NCI-H2081 treated with DMSO at 0.1 percent for 48 hours (cell line): ENCODE measurements around the gene TLX1.

Experiments used
- DNase-seq: peaks from one replicate; lab custom pipeline; 2025; lab: John Stamatoyannopoulos, UW

The TLX1 gene

DNA sequence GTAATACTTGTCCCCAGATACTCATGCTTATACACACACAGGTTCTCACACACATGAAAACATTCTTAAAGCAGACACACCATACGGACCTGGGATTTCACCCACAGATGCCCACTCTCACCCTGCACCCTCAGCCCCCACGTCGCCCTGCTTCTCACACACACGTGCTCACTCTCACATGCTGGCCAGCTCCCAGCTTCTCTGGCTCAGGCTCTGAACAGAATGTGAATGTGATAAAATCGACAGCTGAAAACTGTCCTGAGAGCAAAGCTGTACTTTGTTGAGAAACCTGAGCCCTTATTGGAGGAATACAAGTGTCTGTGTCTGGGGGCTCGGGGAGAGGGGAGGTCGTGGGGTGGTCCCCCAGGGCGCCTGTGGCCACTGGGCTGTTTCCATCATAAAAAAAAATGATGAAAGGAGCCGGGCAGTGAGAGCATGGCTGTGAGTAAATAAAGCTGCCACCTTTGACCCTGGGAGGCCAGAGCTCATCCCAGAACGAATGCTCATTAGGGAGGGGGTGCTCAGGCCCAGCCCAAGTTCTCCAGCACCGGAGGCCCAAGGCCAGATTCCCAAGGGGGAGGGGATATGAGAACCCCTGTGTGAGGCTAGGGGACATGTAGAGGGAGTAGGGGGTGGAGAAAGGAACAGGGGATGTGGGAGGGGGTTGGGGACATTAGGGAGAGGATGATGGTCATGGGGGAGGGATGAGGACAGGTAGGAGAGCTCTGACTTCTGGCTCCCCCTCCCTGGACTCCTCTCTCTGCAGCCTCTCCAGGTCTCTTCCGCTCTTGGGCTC is 18.1 kb upstream of the TLX1 start:
- DNase-seq: no peak

DNA sequence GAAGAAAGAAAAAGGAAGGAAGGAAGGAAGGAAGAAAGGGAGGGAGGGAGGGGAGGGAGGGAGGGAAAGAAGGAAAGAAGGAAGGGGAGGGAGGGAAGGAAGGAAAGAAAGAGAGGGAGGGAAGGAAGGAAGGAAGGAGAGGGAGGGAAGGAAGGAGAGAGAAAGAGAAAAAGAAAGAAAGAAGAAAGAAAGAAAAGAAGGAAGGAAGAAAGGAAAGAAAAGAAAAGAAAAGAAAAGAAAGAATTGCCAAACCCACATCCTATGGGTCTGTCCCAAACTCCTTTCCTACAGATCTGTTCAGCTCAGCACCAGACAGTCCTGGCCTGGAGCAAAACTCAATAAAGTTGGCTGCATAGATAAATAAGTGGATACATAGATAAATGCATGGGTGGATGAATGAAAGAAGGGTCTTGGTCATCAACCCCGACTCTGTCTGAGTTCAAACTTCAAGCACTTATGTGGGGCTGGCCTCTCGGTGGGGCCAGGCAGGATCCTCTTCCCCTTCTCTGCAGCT is 17.2 kb upstream of the TLX1 start:
- no peak for DNase-seq

DNA sequence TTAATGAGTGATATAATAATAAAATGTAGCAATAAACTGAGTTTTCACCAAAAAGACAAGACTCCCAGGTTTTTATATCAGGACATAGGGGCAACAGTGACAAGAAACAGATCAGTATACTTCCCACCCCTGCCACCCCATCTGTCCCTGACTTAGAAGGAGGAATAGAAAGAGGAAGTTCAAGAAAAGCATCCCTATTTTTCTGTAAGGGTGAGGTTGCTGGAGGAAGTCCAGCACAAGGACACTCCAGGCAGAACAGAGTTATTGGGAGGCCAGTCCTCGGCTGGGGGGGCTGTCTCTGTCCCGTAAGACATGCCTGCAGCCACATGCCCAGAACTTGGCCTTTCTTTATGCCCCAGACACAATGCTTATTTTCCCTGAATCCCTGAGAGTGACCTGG is 16.5 kb upstream of the TLX1 start:
- no peak for DNase-seq

DNA sequence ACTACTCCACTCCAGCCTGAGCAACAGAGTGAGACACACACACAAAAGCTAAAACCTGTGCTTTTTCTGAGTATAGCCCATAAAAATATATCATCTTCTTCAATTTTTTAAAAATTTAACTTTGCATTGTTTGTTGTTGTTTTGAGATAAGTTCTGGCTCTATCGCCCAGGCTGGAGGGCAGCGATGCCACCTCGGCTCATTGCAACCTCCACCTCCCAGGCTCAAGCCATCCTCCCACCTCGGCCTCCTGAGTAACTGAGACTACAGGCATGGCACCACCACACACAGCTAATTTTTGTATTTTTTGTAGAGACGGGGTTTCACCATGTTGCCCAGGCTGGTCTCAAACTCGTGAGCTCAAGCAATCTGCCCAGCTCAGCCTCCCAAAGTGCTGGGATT is 14.3 kb upstream of the TLX1 start:
- no peak for DNase-seq

DNA sequence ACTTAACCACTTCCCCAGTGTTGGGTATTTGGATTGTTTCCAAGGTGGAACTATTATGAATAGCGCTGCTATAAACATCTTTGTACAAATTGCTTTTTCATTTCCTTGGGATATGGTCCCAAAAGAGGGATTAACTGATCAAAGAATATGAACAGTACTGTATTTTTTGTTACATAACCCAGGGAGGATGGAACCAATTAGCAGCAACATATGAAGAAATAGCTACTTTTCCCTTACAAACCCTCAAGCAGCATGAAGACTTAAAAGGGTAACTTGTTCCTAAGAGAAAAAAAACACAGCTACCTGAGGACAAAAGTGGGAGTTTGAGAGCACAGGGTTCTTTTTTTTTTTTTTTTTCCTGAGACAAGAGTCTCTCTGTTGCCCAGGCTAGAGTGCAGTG is 13.1 kb upstream of the TLX1 start:
- DNase-seq: no peak

DNA sequence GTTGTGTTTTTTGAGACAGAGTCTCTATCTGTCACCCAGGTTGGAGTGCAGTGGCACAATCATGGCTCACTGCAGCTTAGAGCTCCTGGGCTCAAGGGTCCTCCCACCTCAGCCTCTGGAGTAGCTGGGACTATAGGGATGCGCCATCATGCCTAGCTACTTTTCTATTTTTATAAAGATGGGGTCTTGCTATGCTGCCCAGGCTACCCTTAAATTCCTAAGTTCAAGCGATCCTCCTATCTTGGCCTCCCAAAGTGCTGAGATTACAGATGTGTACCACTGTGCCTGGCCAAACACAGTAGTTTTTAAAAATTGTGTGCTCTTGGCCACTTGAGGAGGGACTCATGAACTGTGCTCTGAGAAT is 10.6 kb upstream of the TLX1 start:
- DNase-seq: no peak

DNA sequence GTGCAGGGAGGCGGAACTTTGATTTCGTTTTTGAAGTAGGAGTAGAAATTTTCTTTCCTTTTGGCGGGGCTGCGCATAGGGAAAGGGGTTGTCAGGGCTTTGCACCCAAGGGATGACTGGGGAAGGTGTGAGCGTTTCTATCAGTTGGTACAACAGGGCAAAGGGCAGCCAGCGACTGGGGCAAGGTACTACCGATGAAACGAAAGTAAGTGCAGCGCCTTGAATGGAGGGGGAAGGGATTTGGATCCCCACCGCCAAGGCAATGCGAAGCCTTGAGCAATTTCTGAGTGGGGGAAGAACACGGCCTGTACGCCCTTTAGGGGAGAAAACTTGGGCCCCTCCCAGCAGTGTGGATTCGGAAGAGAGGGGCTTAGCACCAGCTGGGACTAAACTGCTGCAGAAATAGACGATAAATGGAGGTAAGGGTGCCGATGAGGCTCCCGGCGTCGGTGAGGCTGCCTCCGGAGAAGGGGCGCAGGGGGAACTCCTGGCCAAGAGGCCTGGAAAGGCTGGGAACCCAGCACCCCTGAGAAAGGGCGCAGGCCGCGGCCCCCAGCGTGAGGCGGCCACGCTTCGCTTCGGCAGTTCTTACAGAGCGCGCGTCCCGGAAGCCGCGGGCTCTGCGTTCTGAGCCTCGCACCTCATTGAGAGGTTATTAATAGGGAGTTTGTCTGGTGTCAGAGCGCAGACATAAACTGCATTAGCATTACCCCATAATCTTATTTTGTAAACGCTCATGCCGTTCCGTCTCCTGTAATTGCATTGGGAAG is 10.0 kb upstream of the TLX1 start:
- DNase-seq: no peak

DNA sequence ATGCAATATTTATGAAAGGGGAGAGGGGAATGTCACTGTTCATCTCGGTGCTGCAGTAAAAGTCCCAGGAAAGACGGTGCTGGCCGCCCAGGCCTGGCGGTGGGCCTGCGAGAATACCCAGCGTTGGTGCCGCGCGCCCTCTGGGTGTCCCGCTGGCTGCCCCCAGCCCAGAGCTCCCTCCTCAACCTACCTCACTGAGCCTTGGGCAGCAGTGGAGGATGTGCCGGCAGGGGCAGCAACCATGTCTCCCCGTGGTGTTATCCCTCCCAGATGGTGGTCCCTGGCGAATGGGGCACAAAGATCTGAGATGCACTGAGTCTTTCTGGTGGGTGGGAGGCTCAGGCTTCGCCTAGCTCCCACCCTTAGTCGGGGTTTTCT is 9.5 kb upstream of the TLX1 start:
- no peak for DNase-seq

DNA sequence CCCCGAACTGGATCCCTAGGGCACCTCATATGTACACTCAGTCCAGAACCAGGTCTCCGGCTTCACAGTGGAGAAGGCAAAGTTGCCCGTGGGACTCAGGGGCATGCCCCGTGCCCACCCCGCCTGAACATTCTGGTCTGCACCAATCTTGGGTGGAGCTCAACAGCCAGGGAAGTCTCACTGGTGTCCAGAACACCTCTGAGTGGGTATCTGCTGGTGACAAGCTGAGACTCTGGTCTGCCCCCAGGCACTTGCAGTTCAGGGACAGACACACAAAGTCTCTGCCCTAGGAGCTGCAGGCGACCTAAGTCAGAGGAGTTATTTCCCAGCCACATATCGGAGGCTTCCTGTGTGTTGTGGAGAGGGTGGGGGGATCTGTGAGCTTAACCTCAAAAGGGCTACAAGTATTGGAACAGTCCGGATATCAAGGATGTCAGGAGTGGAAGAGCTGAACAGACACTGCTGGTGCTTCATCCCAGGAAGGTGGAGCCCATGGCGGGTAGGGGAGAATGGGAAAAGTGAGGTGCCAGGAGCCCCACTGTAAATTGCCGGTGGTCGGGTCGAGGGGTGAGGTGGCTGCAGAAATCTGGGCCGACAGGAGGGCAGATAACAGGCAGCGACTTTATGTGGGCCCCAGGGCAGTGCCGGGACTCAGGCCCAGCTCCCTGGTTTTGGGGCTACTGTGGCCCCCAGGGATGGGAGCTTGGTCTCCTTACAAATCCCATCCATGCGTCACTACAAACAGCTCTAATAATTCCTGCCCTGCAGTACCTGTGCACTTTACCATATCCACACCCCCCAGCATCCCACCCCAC is 8.6 kb upstream of the TLX1 start:
- no peak for DNase-seq

DNA sequence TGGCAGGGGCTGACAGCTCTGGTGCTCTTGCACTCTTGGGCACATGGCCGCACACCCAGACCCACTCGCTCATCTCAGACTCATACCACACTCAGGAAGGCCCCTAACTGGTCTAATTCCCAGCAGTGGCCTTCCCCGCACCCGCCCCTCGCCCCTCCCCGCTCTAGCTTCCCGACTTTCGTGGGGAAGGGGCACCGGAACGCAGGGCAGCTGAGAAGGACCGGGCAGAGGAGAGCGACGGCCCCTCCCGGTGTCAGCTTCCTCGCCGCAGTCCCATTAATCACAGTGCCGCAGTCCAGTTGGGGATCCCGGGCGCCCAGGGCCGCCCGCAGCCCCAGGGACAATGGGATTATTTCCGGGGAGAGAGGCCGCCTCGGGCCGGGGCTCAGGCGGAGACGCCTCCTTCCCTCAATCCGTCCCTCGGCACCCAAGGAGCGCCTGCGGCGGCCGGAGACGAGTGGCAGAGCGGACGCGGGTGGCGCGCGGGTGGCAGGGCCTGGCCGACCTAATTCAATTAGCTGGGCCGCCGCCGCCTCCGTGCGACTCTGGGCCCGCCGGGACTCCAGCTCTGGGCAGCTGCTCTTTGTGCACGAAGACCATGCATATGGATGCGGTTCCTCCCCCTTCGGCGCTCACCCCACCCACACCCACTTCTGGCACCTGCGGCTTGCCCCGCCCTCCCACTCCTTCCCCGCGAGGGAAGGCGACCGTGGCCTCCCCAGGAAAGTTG is 7.8 kb upstream of the TLX1 start:
- no peak for DNase-seq

DNA sequence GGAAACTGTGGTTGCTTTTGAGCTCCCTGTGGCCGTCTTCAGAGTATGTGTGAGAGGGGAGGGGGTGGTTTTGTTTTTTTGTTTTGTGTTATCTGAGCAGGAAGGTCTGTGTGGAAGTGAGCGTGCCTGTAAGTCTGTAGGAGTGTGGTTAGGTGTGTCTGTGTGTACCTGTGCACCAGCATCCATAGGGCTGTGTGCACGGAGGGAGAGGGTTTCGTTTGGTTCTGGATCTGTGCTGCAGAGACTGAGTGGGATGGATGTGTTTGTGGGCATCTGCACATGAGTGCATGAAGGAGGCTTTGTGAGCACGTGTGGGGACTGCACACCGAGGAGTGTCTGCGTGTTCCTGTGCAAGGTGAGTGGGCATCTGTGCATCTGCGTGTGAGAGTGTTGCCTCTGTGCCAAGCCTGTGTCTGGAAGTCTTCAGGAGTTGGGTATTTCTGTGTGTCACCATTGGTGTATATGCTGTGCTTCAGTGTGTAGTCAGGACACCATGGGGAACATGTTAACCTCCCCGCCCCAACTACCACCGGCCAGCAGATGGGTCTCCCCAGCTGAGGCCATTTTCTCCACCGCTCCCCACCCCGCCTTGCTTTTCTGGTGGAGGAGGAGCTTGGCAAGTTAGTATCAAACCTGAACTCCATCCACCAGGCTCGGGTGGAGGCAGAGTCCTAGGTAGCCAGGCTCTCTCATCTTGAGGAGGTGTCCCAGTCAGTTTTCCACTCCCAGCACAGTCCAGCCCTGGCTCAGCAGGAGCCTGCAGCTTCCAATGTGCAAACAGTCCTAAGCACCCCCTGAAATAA is 7.1 kb upstream of the TLX1 start:
- DNase-seq: no peak

DNA sequence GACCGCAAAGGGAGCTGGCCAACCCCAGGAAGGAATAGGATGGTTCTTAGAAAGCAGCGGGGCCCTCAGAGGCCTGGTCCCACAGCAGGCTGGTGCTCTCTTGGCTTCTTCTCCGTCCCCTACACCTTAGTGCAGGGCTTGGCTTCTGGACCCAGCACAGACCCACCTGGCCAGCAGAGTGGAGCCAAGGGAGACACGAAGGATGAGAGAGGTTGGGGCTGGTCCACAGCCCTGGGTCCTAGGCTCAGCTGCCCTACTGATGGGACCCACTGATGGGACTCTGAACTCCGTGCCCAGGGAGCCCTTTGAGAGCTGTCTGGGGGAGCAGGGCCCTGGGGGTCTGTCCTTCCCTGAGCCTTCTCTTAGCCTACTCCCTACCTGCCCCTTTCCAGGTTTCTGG is 6.2 kb upstream of the TLX1 start:
- no peak for DNase-seq

DNA sequence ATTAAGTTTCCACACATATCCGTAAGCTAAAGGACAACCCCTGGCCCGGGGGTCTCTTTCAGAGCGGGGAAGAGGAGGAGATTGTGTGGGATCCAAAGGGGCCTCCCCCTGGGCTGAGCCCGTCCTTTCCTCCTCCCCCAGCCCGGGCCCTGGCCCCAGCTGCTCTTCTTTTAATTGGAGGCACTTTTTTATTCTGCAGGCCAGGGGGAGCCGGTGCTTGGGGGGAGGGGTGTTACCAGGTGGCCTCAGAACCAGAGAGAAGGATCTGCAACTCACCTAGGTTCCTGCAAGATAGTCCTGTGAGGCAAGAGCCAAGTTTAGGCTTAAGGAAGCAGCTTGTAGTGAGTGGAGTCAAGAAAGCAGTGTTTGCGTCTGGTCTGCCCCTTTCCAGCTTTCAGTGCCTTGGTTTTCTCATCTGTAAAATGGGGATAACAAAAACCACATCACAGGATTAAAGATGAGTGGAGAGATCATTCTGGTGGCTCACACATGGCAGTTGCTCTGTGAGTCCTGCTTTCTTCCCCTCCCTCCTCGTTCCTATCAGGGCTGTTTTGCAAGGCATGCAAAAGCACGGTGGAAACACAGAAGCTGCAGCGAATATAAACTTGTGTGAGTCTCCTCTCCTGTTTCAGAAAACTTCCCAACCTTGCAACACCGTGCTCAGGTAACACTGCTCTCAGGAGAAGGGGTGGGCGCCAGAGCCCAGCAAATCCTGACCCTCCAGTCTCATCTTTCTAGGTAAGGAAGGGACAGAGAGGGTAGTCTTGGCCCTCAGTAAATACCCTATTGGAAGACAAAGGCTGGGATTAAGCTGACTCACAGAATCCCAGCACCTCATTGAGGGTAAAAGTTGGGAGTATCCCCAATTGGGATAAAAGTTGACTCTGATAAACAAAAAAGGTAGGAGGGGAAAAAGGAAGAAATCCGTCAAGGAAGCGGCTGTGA is 4.1 kb upstream of the TLX1 start:
- no peak for DNase-seq

DNA sequence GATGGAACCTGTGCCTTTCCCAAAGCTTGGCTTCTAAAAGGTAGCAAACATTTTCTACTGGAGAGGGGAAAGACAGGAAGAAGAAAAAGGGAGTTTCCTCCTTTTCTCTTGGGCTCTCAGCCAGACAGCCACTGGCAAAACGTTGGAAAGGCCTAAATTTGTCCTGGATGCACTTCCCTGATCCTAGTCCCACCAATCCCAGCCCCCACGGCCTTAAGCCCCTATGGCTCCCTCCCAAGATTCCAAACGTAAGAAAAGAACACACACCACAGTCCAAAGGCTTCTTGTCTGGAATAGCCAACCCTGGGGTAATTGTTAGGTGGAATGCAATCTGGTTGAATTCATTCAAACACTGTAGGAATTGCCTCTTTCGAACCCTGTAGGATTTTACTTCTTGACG is 959 bp upstream of the TLX1 start:
- no peak for DNase-seq

DNA sequence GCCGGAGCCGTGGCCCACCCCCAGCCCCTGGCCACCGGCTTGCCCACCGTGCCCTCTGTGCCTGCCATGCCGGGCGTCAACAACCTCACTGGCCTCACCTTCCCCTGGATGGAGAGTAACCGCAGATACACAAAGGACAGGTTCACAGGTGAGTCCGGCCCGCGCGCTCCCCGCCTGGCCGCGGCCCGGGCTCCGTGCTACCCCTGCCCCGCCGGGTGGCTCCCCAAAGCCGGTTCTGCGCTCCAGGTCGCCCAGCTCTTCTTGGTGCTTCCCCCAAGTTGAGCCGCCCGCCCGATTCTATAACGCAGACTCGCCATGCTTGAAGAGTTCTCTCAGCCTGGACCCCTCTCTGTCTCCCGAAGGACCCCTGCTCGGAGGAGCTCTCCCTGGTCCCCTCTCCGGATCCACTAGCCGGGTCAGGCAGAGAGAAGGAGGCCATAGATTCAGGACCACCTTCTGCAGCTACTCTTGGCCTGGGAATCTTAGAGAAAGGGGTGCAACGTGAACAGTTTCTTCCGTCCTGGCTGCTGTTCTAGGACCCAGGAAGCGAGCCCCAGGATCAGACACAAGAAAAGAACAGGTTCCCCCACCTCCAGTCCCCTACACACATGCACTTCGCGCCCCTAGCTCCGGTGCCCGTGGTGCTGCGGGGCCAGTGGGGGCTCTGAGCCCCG is 999 bp downstream of the TLX1 start:
- DNase-seq: no peak

DNA sequence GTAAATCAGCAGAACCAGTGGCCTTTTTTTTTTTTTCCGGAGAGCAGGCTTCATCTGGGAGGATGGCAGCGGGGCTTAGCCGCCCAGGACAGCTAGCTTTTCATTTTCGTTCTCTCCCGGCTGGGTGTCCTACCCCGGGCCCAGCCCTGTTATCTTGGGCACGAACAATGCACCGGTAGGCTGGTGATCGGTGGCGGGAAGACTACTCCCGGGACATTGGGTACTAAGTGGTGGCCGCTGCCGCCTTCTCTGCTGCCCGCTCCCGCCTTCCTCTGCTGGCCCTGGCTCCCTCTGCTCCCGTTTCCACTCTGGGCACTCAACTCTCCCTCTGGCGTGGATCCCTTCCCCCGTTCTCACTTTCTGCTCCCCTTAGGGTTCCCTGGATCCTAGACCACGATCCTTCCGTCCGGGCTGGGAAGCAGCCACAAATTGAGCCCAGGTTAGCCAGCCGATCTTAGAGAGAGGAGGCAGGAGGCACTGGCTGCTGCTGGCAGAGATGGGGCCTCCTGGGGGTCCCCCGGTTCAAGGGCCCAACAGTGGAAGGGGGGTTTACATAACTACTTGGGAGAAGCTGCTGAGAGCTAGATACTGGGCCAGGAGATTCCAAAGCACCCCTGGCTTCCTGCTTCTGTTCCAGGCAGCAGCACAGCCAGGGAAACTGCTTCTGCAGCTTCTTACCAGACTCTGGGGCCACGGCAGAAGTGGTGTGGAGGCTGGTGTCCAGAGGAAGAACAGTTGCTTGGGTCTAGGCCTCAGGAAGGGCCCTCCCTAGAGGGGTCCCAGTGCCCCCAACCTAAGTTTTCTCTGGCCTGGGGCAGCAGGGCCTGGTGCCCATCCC is 1.8 kb downstream of the TLX1 start:
- DNase-seq: no peak

DNA sequence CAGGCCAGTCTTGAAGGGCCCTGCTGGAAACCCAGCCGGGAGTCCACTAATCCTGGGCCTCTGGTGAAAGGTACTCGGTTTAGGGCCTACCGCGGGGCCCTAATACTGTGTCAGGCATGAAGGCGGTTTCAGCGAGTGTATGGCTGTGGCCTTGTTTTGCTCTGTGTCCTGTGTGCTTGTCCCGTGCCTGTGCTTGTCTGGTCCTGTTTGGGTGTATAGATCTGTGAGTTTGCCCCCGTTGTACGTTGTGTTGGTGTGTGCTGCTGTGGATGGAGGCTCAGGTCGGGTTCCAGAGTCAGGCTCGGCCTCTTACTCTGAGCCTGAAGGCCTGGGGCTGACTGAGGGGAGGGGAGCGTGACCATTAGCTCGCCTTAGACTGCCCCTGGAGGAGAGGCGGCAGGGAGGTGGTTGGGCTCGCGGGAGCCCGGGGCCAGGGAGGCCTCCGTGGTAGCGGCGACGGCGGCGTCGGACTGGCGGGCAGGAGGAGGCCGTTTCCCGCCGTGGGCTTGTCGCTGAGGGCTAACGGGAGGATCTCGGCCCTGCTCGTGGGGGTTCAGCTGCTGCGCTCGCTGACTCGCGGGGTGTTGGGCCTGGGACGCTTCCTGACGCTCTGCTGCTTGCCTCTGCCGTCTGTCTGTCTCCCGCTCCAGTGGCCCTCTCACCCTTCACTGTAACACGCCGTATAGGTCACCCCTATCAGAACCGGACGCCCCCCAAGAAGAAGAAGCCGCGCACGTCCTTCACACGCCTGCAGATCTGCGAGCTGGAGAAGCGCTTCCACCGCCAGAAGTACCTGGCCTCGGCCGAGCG is 2.6 kb downstream of the TLX1 start:
- DNase-seq: no peak
